HG03066 (cell line): ENCODE data around the gene PEX14.
A peak's percentile ranks its signal among the peaks of the same experiment; 100 is the strongest.
"Not testable (repeated sequence)": the region's sequence is repeated elsewhere in the genome, so short reads cannot be mapped to it uniquely, and the experiment has no call there.

ENCODE experiments used
- ATAC-seq: cut with Tn5 transposase; IDR thresholded peaks from one replicate; pipeline ENCODE4 v1.9.1; 2021; ENCODE audit warnings: low read depth; ENCODE audit not compliant: unreplicated experiment

PEX14 gene

DNA sequence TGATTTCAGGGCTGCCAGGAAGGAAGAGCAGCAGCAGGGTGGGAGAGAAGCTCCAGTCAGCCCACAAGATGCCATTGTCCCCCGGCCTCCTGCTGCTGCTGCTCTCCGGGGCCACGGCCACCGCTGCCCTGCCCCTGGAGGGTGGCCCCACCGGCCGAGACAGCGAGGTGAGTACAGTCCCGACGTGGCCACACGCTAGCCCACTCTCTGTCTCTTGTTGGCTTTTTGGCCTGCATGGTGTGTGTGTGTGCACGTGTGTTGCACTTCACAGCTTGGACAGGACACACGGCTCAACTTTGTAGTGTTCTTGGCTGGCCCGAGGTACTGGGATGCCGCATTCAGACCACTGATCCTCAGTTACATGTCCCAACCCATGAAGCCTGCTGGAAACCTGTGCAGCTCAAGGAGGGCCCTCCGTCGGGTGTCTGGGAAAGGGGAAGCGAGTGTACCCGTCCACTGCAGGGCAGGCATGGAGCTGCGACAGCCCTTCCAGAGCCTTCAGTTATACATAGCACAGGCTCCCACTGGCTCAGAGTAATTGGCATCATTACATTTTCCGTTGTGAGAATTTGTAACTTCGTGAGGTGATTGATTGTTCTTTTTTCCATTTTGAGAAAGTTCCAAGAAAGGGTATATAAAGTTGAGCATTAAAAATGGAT lies 24.5 kb upstream of the PEX14 start:
- ATAC-seq = no peak

DNA sequence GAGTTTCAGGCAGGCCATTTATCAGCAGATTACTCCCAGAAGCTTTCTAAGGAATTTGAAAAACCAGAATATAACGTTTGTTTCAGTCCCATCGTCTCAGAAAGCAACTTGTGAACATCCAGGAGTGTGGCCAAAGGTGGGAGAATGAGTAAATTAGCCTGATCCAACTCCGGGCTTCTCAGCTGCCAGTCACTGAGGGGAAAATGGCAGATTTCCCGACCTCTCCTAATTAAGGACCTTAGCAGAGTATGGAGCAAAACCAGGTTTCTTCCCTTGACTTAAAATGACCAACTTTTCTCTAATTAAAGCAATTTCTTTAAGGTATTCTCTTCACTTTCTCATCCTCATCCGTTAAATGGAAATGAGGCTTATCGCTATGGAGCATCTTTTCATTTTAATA lies 23.9 kb upstream of the PEX14 start:
- no peak for ATAC-seq

- no peak for ATAC-seq
Measured at GRCh38 chr1:10451287-10451686, 23.5 kb upstream of the PEX14 start.

DNA sequence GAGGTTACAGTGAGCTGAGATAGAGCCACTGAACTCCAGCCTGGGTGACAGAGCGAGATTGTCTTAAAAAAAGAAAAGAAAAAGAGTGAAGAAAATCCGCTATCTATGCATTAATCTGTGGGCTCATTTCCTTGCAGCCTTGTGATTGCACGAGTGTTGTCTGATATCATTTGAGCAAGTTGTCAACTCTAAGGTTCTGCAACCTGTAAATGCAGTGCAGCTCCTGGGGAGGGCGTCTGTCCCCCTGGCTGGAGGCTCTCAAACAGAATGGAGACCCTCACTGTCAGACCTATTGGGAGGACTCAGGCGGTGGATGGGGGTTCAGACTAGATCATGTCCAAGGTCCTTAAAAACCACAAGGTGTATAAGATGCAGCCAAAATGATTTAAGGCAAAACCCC lies 18.7 kb upstream of the PEX14 start:
- ATAC-seq = no peak

DNA sequence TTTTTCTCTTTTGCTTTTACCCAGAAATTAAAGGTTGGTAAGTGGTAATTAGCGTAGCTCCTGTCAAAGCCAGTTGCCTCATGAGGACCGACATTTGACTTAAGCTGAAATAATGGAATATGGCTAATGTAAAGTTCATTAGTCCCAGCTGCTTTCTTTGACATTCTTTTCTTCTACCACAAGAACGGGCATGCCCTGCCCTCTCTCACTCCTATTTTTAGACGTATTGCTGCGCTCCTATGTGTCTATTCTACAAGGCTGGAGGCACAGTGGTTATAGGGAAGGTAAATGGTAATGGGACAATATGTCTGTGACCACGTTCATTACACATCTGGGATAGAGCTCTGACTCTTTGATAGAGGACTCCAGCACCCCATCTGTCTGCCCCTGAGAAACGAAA lies 18.1 kb upstream of the PEX14 start:
- no peak for ATAC-seq

- ATAC-seq = not testable (repeated sequence)
Measured at GRCh38 chr1:10457462-10457861, 17.3 kb upstream of the PEX14 start.

DNA sequence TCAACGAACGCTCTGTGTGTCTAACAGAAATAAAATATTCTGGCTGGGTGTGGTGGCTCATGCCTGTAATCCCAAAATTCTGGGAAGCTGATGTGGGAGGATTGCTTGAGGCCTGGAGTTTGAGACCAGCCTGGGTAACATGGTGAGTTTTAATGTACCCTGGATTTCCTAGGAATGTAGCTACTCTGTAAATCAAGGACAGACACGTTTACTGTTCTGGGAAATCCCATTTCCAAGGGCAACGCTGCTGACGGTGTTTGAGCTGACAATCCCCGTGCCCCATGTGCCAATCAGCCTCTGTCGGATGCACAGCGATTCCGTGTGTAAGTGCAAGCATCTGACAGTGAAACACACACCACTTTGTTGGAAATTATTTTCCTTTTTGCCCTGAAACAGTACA lies 16.9 kb upstream of the PEX14 start:
- no peak for ATAC-seq

- ATAC-seq = no peak
Measured at GRCh38 chr1:10459184-10459583, 15.6 kb upstream of the PEX14 start.

DNA sequence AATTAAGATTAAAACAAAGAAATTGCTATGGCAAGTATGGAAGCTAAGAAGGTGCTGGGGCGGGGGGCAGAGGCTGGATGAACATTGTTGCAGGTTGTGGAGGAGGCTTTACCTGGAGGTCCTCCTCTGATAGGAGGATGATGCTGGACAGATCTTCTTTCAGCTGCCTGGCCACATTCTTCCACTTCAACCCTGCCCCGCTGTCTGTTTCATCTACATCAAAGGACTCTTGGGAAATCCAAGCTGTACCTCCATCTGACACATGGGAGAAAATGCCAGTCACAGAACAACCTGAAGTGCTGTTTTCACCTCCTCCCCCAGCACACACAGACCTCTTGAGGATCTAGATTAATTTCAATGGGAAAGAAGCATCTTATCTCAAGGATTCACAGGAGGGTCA lies 7.7 kb upstream of the PEX14 start:
- ATAC-seq = no peak

DNA sequence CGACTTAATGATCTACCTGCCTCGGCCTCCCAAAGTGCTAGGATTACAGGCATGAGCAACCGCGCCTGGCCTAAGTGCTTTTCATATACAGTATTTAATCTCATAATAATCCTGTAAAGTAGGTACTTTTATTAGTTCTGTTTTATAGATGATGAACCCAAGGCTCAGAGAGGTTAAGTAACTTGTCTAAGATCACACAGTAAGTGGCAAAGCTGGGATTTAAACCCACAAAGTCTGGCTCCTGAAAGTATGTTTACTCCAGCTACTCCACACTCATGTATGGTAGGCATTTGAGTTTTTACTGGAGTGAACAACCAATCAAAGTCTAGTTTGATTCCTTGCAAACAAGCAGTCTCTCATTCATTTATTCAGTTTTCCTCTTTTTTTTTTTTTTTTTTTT lies 4.7 kb upstream of the PEX14 start:
- no peak for ATAC-seq

GRCh38 chr1:10471411-10472219 lies 3.1 kb upstream of the PEX14 start:
- ATAC-seq = no peak

DNA sequence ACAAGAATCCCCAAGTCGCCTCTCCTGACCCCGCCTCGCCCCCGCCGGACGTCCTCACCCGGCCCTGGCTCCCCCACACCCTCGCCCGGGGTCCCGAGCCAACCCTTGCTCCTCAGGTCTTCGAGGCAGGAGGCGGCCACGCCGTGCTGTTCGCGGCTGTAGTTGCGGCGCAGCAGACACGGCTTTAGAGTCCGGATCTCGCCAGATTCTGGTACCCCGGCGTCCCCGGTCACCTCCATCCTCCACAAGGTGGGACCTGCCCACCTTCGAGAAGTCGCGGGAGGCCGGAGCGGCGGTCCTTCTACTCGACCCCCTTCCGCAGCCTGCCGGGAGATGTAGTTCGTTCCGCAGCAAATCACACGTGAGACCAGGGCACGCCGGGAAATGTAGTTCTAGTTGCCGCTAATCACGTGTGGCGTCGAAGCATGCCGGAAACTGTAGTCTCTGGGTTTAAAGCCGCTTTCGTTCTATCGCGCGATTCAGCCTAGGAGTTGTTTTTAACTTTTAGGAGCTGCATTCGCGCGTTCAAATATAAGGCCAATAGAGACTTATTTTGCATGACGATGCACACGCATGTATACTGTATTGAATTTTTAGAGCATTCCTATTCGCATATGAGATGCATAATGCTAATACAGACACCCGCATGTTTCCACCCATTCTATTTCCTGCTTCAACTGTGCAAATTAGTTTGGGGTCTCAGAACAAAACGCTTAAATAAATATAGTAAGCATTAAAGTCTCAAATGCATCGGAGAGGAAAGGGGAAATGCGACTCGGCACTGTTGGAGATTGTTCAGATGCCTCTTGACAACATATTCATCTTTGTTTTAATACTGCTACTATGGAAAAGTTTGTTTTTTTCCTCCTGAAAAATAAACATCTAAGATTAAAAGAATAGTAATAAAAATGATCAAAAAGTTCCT lies 2.3 kb upstream of the PEX14 start, which contains the start of gene DFFA:
TSS of gene DFFA (minus strand) at position 310 of the 925 bp plus-strand sequence. CDS start at position 239, 71 bp downstream.
- peak; percentile 68 for ATAC-seq

GRCh38 chr1:10473145-10473765 lies 1.5 kb upstream of the PEX14 start:
- ATAC-seq = no peak

- ATAC-seq = not testable (repeated sequence)
Measured at GRCh38 chr1:10474309-10474612, 489 bp upstream of the PEX14 start.

DNA sequence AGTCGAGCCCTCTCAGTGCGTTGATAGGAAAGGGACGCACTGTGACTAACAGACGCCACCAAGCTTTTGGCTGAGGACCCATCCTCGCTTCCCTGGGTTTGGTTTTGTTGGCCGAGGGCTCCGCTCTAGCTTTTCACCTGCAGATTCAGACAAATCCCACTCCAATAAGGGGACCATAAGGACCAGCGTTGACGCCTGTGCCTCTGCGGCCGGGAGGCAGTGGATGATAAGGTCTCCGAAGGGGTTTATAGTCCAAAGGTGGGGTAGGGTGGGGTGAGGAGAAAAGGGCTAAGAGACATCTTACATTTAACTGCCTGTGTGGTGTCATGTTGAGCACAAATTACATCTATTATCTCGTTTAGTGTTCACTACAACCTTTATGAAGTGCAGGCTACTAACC lies 760 bp downstream of the PEX14 start:
- no peak for ATAC-seq

DNA sequence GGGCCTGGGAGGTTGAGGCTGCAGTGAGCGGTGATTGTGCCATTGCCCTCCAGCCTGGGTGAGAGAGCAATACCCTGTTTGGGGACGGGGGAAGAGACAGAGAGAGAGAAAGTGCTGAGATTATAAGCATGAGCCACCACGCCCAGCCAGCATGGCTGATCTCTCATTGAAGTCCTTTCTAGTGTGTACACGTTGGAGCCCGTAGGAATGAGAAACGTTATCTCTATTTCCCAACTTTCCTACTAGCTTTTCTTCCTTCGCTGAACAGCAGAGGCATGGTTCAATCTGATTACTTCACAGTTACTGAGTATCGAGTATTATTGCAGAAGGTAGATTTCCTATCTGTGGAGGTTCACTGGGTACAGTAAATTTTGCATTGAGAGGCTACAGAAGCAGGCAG lies 4.5 kb downstream of the PEX14 start:
- ATAC-seq = no peak

DNA sequence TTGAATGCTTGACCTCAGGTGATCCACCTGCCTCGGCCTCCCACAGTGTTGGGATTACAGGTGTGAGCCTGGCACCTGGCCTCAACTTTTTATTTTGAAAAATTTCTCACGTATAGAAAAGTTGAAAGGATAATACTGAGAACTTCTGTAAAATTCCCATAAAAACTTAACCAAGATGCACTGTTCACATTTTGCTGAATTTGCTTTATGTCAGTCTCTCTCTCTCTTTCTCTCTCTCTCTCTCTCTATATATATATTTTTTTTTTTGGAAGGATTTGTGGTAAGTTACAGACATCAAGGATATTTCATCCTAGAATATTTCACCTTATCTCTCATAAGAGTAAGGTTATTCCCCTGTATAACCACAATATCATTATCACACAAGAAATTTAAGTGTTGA lies 5.9 kb downstream of the PEX14 start:
- no peak for ATAC-seq

- ATAC-seq = no peak
Measured at GRCh38 chr1:10484521-10484920, 9.8 kb downstream of the PEX14 start.

- ATAC-seq = no peak
Measured at GRCh38 chr1:10489291-10490055, 14.7 kb downstream of the PEX14 start.
